Upper lobe of left lung (tissue), 4 donors: ENCODE data around the gene CDK13.

Experiments used
- CTCF ChIP-seq, 6 experiments: fragments of 450-650 bp in 4 of 6; fragments of 200-600 bp in 2 of 6; sonication (generic) in 2 of 6; IDR thresholded peaks; one replicate each; pipeline ENCODE4 v1.5.1; 2016 to 2019; ENCODE audit warnings: antibody characterized with exemption in 6 of 6
- EP300 ChIP-seq, 4 donors: sonication (generic); formaldehyde crosslinking; IDR thresholded peaks; one replicate each; pipeline ENCODE4 v1.5.1; 2017; ENCODE audit warnings: antibody characterized with exemption in 4 of 4, control low read depth in 2 of 4
- POLR2A ChIP-seq, 4 donors: fragments of 450-650 bp; IDR thresholded peaks; one replicate each; pipeline ENCODE4 v1.5.1; 2016 to 2017; ENCODE audit warnings: antibody characterized with exemption in 4 of 4, mild to moderate bottlenecking in 2 of 4
- POLR2AphosphoS5 ChIP-seq, 2 donors: sonication (generic); formaldehyde crosslinking; IDR thresholded peaks; one replicate each; pipeline ENCODE4 v1.5.1; 2017; ENCODE audit warnings: antibody characterized with exemption in 2 of 2

GRCh38 chr7:40009301-40009700, 59.2 kb downstream of the CDK13 start:
- TF ChIP-seq CTCF (IDR thresholded peaks at IDR 0.05) (no peak), POLR2AphosphoS5 (IDR thresholded peaks at IDR 0.05) (no peak), POLR2A (IDR thresholded peaks at IDR 0.05) (no peak), EP300 (IDR thresholded peaks at IDR 0.05) (no peak)
